IPS DF 4.7 (cell line): ENCODE measurements around the gene ALDH1L1.

Source experiments
- DNase-seq: peaks from one replicate; pipeline ENCODE4 v3.0.0-alpha.2; 2013; ENCODE audit warnings: low spot score; ENCODE audit errors: extremely low read depth

The ALDH1L1 gene

DNA sequence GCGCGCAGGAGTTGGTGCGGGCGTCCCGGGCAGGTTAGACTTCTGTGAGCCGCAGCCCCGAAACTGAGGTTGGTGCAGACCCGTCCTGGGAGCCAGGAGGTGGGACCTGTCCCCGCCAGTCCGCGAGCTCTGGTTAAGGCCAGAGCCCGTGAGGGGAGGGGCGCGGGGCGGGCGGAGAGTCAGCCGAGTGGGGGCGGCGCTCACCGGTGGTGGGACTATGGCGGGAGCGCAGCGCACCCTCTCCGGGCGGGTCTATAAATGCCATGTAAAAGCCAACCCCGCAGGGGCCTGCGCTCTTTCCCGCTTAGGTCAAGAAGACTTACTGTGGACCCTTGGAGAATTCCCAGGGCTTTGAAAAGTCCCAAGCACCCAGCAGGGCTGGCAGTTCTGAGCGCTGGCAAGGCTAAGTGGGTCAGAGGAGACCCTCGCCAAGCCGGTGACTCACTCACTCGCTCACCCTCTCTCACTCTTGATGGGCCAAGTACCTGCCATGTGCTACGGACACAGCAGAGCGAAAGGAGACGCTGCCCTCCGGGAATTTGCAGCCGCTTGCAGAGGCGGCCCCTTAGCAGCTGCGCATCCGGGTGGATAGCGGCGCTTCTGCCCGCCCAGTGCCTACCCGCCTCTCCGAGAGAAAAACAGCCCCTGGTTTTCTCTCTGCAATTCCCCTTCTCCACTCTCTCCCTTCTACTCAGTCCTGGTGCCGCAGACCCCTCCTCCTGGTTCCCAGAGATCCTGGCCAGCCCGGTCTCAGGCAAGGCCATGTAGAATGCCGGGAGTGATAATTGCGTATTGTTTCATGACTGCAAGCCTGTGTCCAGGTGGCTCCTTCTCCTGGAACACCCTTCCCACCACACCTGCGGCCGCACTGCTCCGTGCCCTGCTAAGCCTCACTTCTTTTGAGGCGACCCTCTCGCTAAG, at the start of gene ALDH1L1:
ALDH1L1 (minus strand) TSS at position 110 of the 921 bp plus-strand sequence. CDS start 19,607 bp downstream, outside the sequence.
- DNase-seq, result no peak

DNA sequence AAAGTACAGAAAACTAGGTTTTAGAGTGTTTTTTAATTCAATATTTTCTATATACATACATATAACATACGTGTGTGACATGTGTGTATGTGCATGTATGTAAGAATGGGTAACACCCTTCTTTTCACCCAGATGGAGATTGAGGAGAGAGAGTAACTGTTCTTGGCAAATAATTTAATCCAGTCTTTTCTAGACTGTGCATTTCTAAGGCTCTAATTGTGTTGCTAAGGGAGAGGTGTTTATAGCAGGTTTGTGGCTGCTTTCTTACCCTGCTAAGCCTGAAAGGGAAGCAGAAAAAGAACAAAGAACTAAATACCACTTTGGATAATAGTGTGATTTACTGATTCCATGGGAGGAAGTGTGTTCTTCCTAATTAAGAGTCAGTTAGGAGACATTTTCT, 46.0 kb upstream of the ALDH1L1 start:
- DNase-seq, result no peak

DNA sequence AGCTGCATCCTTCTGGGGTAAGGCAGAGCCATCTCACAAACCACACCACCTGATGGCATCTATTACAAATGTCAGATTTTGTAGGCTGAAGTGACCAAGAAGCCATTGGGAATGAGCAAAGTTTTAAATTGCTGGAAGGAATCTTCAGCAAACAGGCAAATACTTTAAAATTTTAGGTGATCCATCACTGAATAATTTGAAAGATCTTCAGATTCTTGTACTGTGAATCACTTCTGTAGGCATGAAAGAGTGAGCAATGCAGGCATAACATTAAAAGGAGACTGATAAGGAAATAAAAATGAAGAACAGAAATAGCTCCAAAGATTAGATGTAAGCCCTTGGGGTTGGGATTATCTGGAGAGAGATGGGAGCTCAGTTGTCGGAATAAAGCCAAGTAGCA, 36.0 kb upstream of the ALDH1L1 start:
- no peak for DNase-seq

DNA sequence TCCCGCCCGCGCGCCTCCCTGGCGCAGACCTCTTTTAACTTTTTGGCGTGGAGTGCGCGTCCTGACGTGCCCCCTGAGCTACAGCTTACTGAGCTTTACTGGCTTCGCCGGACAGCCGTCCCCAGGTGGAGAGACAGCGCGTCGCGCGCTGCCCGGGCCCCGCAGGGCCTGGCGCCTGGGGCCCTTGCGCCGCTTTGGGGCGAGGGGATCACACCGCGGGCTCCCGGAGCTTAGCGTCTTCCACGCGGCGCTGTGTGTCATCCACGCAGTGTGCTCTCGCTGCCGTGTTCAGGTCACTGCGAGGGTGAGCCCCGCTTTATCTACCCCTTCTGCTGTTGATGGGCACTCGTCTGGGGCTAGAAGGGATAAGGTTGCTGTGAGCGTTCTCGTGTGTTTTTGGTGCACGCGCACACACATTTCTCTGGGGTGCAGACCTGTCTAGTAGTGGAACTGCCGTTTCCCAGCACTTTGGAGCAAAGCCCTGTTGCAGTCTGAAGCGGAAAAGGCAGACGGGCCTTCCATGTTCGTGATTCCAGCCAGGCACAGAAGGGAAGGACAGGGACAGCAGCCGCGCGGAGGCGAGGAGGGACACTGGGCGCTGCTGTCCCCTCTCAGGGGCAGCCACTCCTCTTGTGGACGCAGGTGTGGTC, 33.1 kb upstream of the ALDH1L1 start:
- no peak for DNase-seq

DNA sequence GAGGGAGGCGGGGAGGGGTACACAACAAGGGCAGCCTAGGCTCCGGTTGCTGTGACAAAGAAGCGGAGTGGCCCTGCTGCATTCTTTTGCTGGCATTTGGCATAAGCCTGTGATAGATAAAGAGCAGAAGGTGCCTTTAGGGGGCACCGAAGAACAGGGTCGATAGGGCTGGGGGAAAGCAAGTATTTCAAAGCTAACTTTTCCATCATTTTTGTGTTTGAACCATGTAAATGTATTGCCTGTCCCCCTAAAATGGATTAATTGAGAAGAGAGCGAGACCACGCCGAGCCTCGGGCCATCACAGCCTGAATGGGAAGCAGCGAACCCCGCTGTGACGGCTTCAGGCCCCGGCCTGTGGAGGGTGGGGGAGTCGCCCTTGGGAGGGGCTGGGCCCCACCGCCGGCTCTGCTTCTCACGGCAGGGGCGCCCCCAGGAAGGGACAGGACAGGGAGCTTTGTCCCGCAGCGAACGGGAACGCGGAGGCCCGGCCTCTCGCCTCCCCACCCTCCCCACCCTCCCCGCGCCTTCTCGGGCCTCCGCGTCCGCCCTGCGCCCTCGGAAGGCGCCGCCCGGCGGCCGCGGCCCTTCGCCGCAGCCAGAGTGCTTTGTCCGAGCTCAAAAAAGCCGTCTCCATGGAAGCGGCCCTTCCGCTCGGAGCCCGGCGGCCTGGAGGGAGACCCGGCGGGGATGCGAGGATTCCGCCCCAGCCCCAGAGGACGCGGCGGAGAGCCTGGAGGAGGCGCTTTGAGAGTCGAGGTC, 32.4 kb upstream of the ALDH1L1 start:
- DNase-seq, result no peak

DNA sequence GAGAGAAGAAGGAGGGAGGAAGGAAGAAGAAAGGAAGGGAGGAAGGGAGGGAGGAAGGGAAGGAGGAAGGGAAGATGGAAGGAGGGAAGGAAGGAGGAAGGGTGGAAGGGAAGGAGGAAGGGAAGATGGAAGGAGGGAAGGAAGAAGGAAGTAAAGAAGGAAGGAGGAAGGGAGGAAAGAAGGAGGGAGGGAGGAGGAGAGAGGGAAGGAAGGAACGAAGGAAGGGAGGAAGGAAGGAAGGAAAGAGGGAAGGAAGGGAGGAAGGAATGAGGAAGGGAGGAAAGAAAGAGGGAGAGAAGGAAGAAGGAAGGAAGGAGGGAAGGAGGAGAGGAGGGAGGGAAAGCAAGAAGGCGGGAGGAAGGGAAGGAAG, 31.8 kb upstream of the ALDH1L1 start:
- DNase-seq, result no peak

DNA sequence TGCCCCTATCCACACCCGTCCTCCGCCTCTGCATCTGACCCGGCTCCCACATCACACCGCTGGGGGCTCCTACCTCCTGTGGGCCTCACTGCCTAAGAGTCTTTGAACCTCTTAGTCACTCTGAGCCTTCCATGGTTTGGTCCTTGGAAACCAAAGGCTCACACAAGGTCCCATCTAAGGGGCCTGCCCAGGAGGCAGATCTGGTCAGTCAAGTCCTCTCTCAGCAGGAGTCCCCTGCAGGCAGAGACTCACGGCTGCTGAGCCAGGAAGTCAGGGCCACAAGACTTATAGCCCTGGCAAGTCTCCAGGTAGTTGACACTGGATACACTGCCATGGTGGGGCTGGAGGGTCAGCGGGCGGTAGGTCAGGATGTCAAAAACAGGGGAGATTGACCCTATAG, 31.2 kb upstream of the ALDH1L1 start:
- no peak for DNase-seq

DNA sequence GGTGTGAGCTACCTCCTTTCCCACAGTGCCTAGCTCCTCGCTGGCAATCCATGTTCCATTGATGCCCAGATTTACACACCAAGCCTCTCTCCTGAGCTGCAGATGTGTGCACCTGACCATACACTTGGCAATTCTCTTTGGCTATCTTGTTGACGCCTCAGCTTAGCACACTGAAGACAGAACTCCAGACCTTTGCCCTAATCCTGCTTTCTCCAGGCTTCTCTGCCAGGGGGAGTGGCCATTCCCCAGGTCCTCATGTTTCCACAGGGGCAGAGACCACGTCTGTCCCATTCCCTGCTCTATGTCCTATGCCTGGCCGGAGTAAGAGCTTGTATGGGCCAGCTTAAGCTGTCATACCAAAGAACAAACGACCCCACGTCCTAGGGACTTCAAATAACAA, 30.2 kb upstream of the ALDH1L1 start:
- DNase-seq, result no peak

DNA sequence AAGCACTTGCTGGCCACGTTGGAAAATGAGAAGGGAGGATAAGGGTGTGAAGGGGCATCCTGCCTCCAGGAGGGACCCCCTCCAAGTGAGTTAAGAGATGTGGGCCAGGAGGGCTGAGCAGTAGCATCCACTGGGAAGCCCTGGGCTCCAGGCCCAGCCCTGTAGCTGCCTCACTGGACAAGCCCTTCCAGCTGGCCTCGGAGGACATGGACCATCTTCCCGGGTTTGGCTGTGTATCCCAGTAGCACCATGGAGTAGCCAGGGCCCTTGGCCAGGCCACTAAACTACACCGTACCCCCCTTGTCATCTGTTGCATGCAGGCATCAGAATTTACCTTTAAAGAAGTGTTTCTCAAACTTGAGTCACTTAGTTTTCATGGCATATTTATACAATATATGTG, 29.4 kb upstream of the ALDH1L1 start:
- DNase-seq, result no peak

DNA sequence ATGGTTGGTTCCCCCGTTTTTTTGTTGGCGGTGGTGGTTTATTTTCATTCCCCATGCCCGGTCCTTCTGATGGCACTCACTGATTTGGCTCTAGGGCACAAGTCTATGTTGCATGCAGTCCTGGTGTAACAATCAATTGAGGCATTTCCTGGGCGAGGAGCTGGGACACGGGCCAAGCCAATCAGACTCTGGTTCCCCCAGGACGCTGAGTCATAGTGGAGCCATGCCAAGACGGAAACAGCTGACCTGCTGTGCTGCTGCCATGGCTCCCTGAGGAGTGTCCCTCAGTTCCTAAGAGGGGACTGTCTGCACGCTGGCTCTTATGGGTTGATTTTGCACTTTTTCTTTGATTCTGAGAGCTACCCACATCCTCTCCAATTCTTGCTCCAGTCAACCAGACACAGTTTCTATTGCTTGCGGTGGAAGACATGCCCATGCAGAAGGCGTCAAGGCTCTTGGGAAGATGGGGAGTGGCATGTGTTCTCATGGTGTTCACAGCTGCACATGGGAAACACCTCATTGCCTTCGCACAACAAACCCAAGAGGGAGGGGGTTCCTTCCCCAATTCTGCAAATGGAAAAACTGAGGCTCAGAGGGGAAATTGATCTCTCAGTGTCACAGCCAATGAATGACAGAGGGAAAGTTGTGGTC, 28.3 kb upstream of the ALDH1L1 start:
- DNase-seq, result no peak

DNA sequence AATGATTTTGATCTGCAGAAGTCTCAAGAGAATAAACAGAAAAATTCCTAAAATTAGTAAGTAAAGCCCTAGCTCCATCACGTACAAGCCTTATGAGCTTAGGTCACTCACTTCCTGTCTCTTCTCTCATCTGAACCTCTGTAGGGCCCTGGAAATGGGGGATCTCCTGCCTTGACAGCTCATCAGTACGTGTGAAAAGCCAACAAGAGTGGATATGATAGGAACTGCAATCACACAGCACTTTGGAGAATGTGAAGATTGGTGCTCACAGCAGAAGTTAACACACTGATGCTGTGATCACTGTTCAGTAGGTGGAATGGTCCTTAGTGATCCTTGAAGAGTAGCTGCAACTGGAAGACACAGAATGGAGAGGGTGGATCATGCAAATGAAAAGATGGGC, 27.8 kb upstream of the ALDH1L1 start:
- no peak for DNase-seq

DNA sequence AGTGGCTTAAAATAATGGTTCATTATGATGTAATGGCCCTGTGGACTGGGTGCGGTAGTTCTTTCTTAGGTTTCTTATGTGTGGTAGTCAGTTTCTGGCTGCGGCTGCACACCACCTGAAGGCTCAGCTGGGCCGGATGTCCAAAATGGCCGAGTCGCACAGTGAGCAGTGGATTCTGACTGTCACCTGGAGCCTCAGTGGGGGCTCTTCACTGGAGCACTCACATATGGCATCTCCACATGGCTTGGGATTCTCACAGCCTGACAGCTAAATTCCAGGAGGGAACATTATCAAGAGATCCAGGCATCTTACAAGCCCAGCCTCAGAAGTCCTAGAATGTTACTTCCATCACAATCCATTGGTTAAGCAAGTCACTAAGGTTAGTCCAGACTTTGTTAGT, 26.8 kb upstream of the ALDH1L1 start:
- no peak for DNase-seq

DNA sequence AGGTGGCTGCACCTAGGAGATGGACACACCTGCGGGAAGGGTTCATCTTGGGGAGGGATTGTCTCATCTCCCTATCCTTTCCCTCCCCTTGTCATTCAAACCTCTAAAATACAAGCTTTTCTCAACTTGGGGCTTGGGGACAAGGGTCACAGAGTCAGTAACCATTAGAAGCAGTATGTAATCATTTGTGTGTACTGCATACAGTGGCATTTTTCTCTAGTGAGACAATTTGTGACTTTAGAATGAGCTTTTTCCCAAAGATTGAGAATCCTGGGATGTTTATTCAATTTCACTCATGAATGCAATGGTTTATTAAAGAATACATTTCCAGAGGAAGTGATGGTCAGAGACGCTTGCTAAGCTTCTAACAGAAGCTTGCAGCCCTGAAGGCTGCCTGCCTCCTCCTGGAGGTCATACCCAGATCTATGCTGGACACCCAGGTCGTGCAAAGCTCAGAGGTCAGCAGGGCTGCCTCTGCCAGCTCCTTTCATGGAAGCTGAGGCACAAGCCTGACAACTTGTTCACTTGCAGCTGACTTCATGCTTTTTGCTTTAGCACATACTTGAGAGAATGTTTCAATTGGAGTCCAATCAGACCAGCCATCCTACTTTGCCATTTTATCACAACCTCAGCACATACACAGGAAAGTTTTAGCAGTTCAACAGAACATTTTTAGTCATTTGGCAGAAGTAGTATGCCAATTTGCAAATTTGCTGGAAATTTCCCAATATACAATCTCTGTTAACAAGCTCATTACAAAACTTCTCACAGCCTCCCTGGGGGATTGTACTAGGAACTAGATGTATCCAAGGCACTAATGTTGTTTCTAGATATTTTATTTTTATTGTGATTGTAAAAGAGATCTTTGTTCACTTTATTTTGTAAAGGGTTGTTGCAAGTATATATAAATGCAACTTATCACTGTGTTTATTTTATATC, 25.6 kb upstream of the ALDH1L1 start:
- no peak for DNase-seq

DNA sequence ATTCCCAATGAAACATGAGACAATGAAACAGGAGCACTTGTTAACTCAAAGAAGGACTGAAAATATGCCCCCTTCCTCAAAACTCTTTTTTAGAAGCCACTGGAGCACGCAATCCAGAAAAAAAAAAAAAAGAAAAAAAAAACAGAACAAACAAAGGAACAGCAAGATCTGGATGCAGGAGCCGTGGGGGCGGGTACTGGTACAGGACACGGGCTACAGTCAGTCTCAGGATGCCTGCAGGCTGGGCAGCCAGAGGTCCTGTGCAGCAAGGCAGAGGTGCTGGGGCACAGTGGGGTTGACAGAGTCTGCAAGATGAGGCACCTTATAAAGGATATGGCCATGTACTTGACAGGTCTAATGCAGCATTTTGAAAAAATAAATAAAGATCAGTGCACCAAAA, 22.3 kb upstream of the ALDH1L1 start:
- DNase-seq, result no peak

DNA sequence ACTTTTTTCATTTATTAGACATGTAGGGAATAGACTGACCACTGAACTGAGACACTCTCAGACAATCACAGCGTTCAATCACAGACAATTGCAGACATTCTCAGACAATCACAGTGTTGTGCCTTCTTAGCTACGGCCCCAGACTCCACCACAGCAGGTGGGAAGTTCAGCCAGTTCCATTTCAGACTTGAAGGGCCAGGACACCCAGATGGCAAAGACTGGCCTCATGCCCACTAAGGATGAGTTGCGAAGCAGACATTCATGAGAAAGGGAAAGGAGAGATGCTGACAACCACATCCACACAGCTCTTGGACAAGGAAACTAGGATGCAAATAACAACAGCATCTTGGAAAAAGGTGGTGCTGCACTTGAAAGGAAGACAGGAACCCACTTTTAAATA, 21.9 kb upstream of the ALDH1L1 start:
- no peak for DNase-seq

DNA sequence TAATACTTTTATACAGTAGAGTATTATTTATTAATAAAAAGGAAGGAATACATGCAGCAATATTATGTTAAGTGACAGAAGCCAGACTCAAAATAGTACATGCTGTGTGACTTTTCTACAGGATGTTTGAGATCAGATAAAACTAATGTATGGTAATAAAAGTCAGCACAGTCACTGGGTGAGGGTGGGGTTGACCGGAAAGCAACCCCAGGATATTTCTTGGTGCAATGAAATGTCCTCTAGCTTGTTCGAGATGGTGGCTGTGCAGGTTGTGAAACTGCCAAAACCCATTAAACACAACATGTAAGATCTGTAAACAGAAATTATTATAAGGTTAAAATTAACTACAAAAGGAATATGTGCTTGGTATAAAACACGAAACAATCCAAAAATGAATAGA, 20.8 kb upstream of the ALDH1L1 start:
- no peak for DNase-seq

DNA sequence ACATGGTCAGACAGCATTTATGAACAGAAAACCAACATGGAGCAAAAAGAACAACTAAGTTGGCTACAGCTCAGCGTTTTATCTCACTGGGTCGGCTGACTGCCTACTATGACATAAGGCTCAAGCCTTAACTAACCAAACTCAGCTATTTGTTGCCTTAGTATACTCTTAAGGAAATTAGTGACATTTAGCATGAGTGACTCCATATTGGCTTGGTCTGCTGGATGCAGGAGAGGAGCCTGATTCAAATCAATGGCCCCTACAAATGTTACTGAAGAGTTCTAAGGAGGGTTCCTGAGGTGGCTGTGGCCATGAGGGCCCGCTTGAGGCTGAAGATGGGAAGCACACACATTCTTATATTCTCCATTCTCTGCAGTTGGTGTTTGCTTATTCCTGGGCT, 20.1 kb upstream of the ALDH1L1 start:
- DNase-seq, result no peak

DNA sequence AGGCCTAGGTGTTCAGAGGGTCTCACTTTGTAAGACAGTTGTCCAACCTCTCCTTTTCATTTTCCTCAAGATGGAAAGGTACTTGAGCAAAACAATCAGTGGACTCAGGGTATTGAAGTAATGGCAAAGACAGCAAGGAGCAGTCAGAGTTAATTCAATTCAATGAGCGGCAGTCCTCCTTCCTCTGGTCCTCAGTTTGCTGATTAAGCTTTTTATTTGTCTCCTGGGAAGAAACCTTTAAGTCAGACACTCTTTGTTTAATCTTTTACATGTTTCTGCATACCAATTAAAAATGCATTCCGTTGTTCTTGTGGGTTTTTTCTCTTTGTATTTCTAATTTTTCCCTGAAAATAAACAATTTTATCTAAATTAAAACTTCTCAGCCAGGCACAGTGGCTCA, 18.9 kb upstream of the ALDH1L1 start:
- DNase-seq, result no peak

DNA sequence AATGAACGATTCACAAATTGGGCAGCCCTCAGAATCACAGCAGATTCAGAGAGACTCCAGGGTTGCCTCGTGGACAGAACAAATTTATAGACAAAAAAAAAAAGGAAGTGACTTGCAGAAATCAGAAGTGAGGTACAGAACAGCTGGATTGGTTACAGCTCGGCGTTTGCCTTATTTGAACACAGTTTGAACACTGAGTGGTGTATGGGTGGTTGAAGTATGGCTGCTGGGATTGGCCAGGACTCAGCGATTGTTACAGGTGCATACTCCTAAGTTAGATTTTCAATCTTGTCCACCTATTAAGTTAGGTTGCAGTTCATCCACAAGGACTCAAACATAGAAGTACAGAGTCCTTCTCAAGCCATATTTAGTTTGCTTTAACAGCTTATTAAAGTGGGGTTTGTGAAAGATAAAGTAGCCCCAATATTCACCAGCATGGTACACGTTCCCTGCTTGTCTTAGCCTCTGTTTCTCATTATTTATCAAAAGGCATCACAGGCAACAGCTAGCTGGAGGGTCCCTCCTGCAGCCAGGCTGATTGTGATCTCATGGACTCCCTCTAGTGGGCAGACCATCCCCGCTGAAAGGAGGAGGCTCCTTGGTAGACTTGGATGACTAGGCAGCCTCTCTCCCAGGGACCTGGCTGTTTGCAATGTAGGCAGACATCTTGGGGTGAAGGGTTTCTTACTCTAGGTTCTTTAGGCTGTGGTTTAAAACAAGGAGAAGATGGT, 17.6 kb upstream of the ALDH1L1 start:
- DNase-seq, result no peak

DNA sequence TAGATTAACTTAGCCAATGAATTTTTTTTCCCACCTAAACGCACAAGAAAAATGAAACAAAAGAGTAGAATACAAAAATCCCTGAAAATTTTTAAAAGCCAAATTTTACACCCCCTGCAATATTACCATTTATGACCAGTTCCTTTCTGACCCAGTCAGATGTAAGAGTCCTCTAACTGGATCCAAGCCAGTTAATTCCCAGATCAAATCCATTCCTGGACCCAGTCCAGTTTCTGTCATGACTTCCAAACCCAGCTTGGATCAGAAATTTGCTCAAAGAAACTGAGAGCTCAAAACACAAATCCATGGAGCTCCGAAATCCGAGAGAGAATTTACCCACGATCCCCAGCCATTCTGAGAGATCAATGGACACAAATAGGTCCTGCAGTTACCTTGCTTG, 17.0 kb upstream of the ALDH1L1 start:
- DNase-seq, result no peak
